Choroid plexus epithelial cell (primary cell): Measurements from ENCODE around the gene ANKRD53.

Source experiments
- DNase-seq: peaks from one replicate; pipeline ENCODE4 v3.0.0-alpha.2; 2010; ENCODE audit warnings: low read depth
- H3K4me3 ChIP-seq: 2 replicates; pipeline ENCODE4 v1.5.1; 2011; ENCODE audit warnings: low read depth, mild to moderate bottlenecking, control low read depth, low read length, moderate library complexity
- TF ChIP-seq, protein P1 (sequence below): conservative IDR thresholded peaks from 2 replicates; pipeline ENCODE4 v1.5.1; 2011; ENCODE audit warnings: low read depth, mild to moderate bottlenecking, control low read depth, inconsistent platforms, low read length, moderate library complexity

ANKRD53 gene

DNA sequence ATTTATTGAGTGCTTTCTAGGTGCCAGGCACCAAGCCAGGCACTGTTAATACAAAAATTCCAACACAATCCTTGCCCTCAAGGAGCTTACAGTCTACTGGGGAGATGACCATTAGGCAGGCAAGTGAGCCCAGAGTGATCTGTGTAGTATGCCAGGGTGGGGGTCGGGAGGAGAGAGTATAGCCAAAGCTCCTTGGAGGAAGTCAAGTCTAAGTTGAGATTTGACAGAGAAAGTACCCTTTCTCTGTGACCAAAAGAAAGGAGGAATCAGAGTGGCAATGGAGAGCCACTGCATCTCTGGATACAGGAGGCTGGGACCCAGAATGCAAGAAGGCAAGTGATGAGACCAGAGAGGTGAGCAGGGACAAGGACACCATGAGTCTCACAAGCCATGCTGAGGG lies 7.5 kb downstream of the ANKRD53 start:
- DNase-seq, result no peak
- H3K4me3 ChIP-seq, result no peak overlapping the region
- TF ChIP-seq, protein P1, sequence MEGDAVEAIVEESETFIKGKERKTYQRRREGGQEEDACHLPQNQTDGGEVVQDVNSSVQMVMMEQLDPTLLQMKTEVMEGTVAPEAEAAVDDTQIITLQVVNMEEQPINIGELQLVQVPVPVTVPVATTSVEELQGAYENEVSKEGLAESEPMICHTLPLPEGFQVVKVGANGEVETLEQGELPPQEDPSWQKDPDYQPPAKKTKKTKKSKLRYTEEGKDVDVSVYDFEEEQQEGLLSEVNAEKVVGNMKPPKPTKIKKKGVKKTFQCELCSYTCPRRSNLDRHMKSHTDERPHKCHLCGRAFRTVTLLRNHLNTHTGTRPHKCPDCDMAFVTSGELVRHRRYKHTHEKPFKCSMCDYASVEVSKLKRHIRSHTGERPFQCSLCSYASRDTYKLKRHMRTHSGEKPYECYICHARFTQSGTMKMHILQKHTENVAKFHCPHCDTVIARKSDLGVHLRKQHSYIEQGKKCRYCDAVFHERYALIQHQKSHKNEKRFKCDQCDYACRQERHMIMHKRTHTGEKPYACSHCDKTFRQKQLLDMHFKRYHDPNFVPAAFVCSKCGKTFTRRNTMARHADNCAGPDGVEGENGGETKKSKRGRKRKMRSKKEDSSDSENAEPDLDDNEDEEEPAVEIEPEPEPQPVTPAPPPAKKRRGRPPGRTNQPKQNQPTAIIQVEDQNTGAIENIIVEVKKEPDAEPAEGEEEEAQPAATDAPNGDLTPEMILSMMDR, result no peak

DNA sequence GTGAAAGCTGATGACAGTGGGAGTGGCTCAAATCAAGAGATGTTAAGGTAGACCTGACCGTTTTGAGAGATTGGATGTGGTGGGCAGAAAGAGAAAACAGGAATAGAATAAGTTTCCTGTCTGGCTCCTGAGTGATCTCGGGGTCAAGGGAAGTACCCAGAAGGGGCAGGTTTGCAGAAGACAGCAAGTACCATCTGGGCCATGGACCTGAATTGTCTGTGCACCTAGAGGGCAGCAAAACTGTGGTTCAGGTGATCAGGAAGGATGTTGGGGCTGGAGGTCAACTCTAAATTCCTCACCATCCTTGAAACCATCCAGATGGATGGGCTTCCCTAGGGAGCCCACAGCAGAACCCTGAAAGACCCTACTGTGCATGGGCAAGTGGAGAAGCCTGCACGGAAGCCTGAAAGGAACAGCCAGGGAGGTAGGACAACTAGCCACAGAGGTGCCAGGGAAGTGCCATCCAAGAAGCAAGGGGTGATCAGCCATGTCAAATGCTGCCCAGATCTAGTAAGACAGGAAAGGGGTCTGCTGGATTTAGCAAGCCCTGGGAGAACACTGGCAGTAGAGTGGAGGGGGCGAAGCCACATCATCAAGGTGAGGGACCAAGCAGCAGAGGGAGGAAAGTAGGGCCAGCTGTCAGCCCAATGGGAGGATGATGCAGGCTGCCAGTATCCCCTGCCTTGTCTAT lies 8.2 kb downstream of the ANKRD53 start:
- no peak for DNase-seq
- TF ChIP-seq, protein P1, result no peak
- no peak overlapping the region for H3K4me3 ChIP-seq

- TF ChIP-seq, protein P1, result no peak
- DNase-seq, result no peak
- H3K4me3 ChIP-seq, result no peak overlapping the region
These were observed 9.0 kb downstream of the ANKRD53 start for GRCh38 chr2:70987386-70987785.

DNA sequence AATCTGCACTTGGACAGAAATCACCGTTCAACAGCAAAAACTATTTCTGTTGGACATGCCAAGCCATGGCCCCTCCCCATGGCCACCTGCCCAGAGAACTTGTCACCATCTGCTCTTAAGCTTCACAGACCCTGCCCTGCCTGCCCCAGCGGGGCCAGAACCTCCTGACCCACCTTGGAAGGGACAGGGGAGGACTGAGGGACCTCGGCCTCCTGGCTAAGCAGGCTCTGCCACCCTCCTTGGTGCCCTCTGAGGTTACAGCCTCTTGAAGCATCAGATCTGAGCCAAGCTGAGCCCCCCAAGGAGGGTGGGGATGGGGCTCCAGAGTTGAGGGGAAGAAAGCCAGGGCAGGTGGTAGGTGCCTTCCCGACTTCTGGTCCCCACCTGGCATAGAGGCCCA lies 9.7 kb downstream of the ANKRD53 start:
- no peak for DNase-seq
- TF ChIP-seq, protein P1, result no peak
- no peak overlapping the region for H3K4me3 ChIP-seq

DNA sequence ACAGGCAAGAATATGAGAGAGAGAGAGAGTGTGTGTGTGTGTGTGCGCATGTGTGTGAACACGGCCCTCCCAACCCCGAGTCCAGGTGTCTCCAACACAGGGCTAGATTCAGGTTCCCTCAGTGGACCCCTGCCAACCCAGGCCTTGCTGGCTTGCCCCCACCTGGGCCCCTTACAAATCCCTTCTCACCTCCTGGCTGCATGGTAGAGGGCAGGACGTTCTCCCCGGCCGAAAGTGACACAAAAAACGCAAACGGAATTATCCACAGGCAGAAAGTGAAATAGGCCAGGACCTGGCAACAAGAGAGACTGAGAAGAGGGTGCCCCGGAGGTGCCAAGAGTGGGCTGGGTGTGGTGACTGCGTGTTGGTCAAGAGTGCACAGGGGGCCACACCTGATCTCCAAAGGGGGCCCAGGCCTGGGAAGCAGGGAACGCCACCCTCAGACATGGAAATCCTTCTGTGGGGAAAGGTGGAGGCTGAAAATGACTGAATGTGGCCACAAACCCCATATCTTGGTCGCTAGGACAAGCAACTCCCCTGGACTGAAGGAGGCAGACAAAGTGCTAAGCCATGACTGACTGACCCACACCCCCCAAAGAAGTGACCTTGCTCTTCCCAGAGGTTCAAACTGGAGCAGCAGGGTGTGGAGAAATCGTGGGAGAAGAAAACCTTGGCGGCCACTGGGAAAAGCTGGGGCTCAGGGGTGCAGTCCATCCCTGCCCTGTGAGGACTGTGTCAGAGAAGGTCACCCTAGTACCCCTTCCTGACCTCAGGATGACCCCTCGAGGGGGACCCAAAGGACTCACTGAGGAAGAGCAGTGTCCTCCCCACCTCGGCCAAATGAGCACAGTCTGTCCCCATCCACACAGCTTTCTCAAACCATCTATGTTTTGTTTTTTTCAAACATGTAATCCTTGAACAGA lies 10.6 kb downstream of the ANKRD53 start:
- no peak overlapping the region for H3K4me3 ChIP-seq
- no peak for DNase-seq
- TF ChIP-seq, protein P1, result no peak

- no peak for DNase-seq
- TF ChIP-seq, protein P1, result no peak
- H3K4me3 ChIP-seq, result no peak overlapping the region
These were observed 11.8 kb downstream of the ANKRD53 start for GRCh38 chr2:70990216-70990615.

DNA sequence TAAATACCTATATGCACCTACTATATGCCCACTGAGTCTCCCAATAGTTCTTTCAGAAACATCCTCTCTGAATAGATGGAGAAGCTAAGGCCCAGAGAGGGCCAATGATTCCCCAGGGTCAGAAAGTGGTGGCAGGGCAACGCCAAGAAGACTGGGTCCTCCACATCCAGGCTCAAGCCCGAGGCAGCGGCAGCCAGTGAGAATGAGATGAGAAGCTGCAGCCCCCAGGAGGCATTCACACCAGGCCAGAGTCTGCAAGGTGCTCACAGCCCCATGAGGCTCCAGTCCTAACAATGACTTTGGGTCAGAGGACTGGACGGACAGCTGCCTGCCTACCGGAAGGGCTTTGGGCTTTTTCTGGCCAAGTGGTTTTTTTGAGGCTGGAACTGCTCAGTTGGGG lies 12.7 kb downstream of the ANKRD53 start:
- H3K4me3 ChIP-seq, result no peak overlapping the region
- TF ChIP-seq, protein P1, result no peak
- DNase-seq, result no peak
